ENCODE results near the gene RNF212B. TPM values are rescaled to one million over a fixed set of nuclear protein-coding genes. Genes with fewer than 3 reads are reported as not detected.
A peak's percentile ranks its signal among the peaks of the same experiment; 100 is the strongest.

RNF212B gene
- total and polyA plus RNA-seq, 2 of the 13 experiments (the other 11 are each of a cell fraction or from before 2014, with no cell fraction given), result 0.05 TPM; not detected in 1

GRCh38 chr14:23286902-23287479 lies 49.3 kb downstream of the RNF212B start (continued):
- peak; percentile 39; the same call in 1 of the 2 replicates for TF ChIP-seq ZNF724P (CRISPR knock-in tag; IDR thresholded peaks at IDR 0.05; ENCODE audit: borderline replicate concordance)
- TF ChIP-seq ZNF503 (CRISPR knock-in tag; IDR thresholded peaks at IDR 0.05), result 0 out of 2 replicates have a peak, but pooled peaks have one; percentile 13
- no peak for TF ChIP-seq MYNN (CRISPR knock-in tag; IDR thresholded peaks at IDR 0.05; ENCODE audit: low read depth)
- no peak for TF ChIP-seq RFX3 (CRISPR knock-in tag; IDR thresholded peaks at IDR 0.05)
- 0 out of 2 replicates have a peak, but pooled peaks have one; percentile 26 for TF ChIP-seq ZSCAN5A (CRISPR knock-in tag; IDR thresholded peaks at IDR 0.05; ENCODE audit: borderline replicate concordance)
- TF ChIP-seq ZNF362 (CRISPR knock-in tag; IDR thresholded peaks at IDR 0.05; ENCODE audit: borderline replicate concordance), result no peak
- TF ChIP-seq DR1 (CRISPR knock-in tag; IDR thresholded peaks at IDR 0.05), result no peak
- 0 out of 2 replicates have a peak, but pooled peaks have one; percentile 29 for TF ChIP-seq DRAP1 (CRISPR knock-in tag; IDR thresholded peaks at IDR 0.05)
- TF ChIP-seq MED8 (CRISPR knock-in tag; IDR thresholded peaks at IDR 0.05; ENCODE audit: insufficient replicate concordance), result no peak
- TF ChIP-seq ZNF782 (CRISPR knock-in tag; IDR thresholded peaks at IDR 0.05; ENCODE audit: borderline replicate concordance), result no peak
- TF ChIP-seq HDAC6 (IDR thresholded peaks at IDR 0.05; ENCODE audit: low read depth, low read length), result 0 out of 2 replicates have a peak, but pooled peaks have one; percentile 5
- no peak for TF ChIP-seq ZNF24 (IDR thresholded peaks at IDR 0.05)
- no peak for TF ChIP-seq GTF2F1 (IDR thresholded peaks at IDR 0.05; ENCODE audit: low read length)
- TF ChIP-seq TARDBP (CRISPR knock-in tag; IDR thresholded peaks at IDR 0.05), result peak; percentile 54; the same call in 1 of the 2 replicates
- no peak for TF ChIP-seq ZNF674 (CRISPR knock-in tag; IDR thresholded peaks at IDR 0.05; ENCODE audit: low read depth)
- TF ChIP-seq ARID2 (CRISPR knock-in tag; IDR thresholded peaks at IDR 0.05; ENCODE audit: borderline replicate concordance), result peak; percentile 82; the same call in 1 of the 2 replicates
- TF ChIP-seq NFIC (IDR thresholded peaks at IDR 0.05; ENCODE audit: low read length), result 0 out of 2 replicates have a peak, but pooled peaks have one; percentile 4
- no peak for TF ChIP-seq ZBTB33 (CRISPR knock-in tag; IDR thresholded peaks at IDR 0.05)
- TF ChIP-seq ZSCAN30 (CRISPR knock-in tag; IDR thresholded peaks at IDR 0.05), result no peak
- 0 out of 2 replicates have a peak, but pooled peaks have one; percentile 24 for TF ChIP-seq ZBTB3 (CRISPR knock-in tag; IDR thresholded peaks at IDR 0.05; ENCODE audit: borderline replicate concordance, low read depth)

All from HepG2 (cell line).